Liver (tissue), 3 donors: ENCODE results near the gene AXDND1.
"Not testable (repeated sequence)": the region's sequence is repeated elsewhere in the genome, so short reads cannot be mapped to it uniquely, and the experiment has no call there.

Experiments
- FOXA2 ChIP-seq: IDR thresholded peaks from 2 replicates; pipeline ENCODE4 v1.6.1; 2016; ENCODE audit warnings: antibody characterized with exemption
- RAD21 ChIP-seq, 2 donors: IDR thresholded peaks; 2 replicates each; pipeline ENCODE4 v1.6.1; 2016; ENCODE audit warnings: antibody characterized with exemption in 2 of 2, mild to moderate bottlenecking in 2 of 2
- RXRA ChIP-seq, 2 donors: IDR thresholded peaks; 2 replicates each; pipeline ENCODE4 v1.6.1; 2017 to 2018; ENCODE audit warnings: antibody characterized with exemption in 2 of 2, mild to moderate bottlenecking in 1 of 2
- TAF1 ChIP-seq: conservative IDR thresholded peaks from 2 replicates; pipeline ENCODE4 v1.6.1; 2016; ENCODE audit warnings: antibody characterized with exemption, mild to moderate bottlenecking
- YY1 ChIP-seq: IDR thresholded peaks from 2 replicates; pipeline ENCODE4 v1.6.1; 2016; ENCODE audit warnings: antibody characterized with exemption, mild to moderate bottlenecking
- TF ChIP-seq, protein P1 (sequence below): fragments of 150-350 bp; IDR thresholded peaks from 2 replicates; pipeline ENCODE4 v1.5.1; 2017; ENCODE audit warnings: improper control_type of control experiment, low read depth, low read length; ENCODE audit not compliant: missing input control
- TF ChIP-seq, protein P2 (sequence below): IDR thresholded peaks from 2 replicates; pipeline ENCODE4 v1.6.1; 2016; ENCODE audit warnings: antibody characterized with exemption
- TF ChIP-seq, protein P3 (sequence below): IDR thresholded peaks from 2 replicates; pipeline ENCODE4 v1.6.1; 2016; ENCODE audit warnings: antibody characterized with exemption
- TF ChIP-seq, protein P4 (sequence below): IDR thresholded peaks from 2 replicates; pipeline ENCODE4 v1.6.1; 2016; ENCODE audit warnings: antibody characterized with exemption, mild to moderate bottlenecking
- donor health status: healthy.
- donor health status: healthy.

DNA sequence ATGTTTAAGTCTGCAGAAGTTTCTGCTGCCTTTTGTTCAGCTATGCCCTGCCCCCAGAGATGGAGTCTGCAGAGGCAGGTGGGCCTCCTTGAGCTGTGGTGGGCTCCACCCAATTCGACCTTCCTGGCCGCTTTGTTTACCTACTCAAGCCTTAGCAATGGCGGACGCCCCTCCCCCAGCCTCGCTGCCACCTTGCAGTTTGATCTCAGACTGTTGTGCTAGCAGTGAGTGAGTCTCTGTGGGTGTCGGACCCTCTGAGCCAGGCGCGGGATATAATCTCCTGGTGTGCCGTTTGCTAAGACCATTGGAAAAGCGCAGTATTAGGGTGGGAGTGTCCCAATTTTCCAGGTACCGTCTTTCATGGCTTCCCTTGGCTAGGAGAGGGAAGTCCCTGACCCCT lies 99.9 kb downstream of the AXDND1 start:
- TF ChIP-seq, protein P1, sequence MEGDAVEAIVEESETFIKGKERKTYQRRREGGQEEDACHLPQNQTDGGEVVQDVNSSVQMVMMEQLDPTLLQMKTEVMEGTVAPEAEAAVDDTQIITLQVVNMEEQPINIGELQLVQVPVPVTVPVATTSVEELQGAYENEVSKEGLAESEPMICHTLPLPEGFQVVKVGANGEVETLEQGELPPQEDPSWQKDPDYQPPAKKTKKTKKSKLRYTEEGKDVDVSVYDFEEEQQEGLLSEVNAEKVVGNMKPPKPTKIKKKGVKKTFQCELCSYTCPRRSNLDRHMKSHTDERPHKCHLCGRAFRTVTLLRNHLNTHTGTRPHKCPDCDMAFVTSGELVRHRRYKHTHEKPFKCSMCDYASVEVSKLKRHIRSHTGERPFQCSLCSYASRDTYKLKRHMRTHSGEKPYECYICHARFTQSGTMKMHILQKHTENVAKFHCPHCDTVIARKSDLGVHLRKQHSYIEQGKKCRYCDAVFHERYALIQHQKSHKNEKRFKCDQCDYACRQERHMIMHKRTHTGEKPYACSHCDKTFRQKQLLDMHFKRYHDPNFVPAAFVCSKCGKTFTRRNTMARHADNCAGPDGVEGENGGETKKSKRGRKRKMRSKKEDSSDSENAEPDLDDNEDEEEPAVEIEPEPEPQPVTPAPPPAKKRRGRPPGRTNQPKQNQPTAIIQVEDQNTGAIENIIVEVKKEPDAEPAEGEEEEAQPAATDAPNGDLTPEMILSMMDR: not testable (repeated sequence)
- TF ChIP-seq YY1; RAD21 (IDR thresholded peaks at IDR 0.05); FOXA2; TAF1; RXRA (IDR thresholded peaks at IDR 0.05): not testable (repeated sequence)
- TF ChIP-seq, protein P2, sequence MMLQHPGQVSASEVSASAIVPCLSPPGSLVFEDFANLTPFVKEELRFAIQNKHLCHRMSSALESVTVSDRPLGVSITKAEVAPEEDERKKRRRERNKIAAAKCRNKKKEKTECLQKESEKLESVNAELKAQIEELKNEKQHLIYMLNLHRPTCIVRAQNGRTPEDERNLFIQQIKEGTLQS: not testable (repeated sequence)
- TF ChIP-seq, protein P3, sequence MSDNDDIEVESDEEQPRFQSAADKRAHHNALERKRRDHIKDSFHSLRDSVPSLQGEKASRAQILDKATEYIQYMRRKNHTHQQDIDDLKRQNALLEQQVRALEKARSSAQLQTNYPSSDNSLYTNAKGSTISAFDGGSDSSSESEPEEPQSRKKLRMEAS: not testable (repeated sequence)
- TF ChIP-seq, protein P4, sequence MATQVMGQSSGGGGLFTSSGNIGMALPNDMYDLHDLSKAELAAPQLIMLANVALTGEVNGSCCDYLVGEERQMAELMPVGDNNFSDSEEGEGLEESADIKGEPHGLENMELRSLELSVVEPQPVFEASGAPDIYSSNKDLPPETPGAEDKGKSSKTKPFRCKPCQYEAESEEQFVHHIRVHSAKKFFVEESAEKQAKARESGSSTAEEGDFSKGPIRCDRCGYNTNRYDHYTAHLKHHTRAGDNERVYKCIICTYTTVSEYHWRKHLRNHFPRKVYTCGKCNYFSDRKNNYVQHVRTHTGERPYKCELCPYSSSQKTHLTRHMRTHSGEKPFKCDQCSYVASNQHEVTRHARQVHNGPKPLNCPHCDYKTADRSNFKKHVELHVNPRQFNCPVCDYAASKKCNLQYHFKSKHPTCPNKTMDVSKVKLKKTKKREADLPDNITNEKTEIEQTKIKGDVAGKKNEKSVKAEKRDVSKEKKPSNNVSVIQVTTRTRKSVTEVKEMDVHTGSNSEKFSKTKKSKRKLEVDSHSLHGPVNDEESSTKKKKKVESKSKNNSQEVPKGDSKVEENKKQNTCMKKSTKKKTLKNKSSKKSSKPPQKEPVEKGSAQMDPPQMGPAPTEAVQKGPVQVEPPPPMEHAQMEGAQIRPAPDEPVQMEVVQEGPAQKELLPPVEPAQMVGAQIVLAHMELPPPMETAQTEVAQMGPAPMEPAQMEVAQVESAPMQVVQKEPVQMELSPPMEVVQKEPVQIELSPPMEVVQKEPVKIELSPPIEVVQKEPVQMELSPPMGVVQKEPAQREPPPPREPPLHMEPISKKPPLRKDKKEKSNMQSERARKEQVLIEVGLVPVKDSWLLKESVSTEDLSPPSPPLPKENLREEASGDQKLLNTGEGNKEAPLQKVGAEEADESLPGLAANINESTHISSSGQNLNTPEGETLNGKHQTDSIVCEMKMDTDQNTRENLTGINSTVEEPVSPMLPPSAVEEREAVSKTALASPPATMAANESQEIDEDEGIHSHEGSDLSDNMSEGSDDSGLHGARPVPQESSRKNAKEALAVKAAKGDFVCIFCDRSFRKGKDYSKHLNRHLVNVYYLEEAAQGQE: not testable (repeated sequence)
